ENCODE data around the gene INO80.

- TF ChIP-seq CTCF (IDR thresholded peaks at IDR 0.05; ENCODE audit: low read depth, low read length) = no peak
- no peak for TF ChIP-seq EZH2phosphoT487 (IDR thresholded peaks at IDR 0.05; ENCODE audit: low read depth)
Observed at GRCh38 chr15:41125063-41125669, 9.1 kb upstream of the INO80 start.
